Measurements from ENCODE around the gene C4BPB.

C4BPB gene

GRCh38 chr1:207059881-207060280 lies 28.8 kb upstream of the C4BPB start:
- DNase-seq (ENCODE audit: low read depth), result no peak

- no peak for DNase-seq (ENCODE audit: low read depth)
These were observed 28.1 kb upstream of the C4BPB start for GRCh38 chr1:207060596-207060995.

GRCh38 chr1:207062058-207062457 lies 26.6 kb upstream of the C4BPB start:
- no peak for DNase-seq (ENCODE audit: low read depth)

GRCh38 chr1:207063014-207063413 lies 25.6 kb upstream of the C4BPB start:
- no peak for DNase-seq (ENCODE audit: low read depth)

- no peak for DNase-seq (ENCODE audit: low read depth)
These were observed 24.1 kb upstream of the C4BPB start for GRCh38 chr1:207064561-207064960.

- DNase-seq (ENCODE audit: low read depth), result no peak
These were observed 21.5 kb upstream of the C4BPB start for GRCh38 chr1:207067185-207067584.

- DNase-seq (ENCODE audit: low read depth), result no peak
These were observed 21.0 kb upstream of the C4BPB start for GRCh38 chr1:207067665-207068064.

GRCh38 chr1:207069061-207069460 lies 19.6 kb upstream of the C4BPB start:
- DNase-seq (ENCODE audit: low read depth), result no peak

- no peak for DNase-seq (ENCODE audit: low read depth)
These were observed 18.7 kb upstream of the C4BPB start for GRCh38 chr1:207069858-207070506.

- DNase-seq (ENCODE audit: low read depth), result no peak
These were observed 17.8 kb upstream of the C4BPB start for GRCh38 chr1:207070811-207071210.

GRCh38 chr1:207071426-207071825 lies 17.2 kb upstream of the C4BPB start:
- no peak for DNase-seq (ENCODE audit: low read depth)

- no peak for DNase-seq (ENCODE audit: low read depth)
These were observed 16.4 kb upstream of the C4BPB start for GRCh38 chr1:207072233-207072632.

GRCh38 chr1:207073906-207074820 lies 14.5 kb upstream of the C4BPB start:
- DNase-seq (ENCODE audit: low read depth), result no peak

GRCh38 chr1:207076181-207076955 lies 12.3 kb upstream of the C4BPB start:
- no peak for DNase-seq (ENCODE audit: low read depth)

- no peak for DNase-seq (ENCODE audit: low read depth)
These were observed 11.6 kb upstream of the C4BPB start for GRCh38 chr1:207077012-207077411.

- peak; percentile 21 for DNase-seq (ENCODE audit: low read depth)
These were observed 10.9 kb upstream of the C4BPB start for GRCh38 chr1:207077470-207078377.

- no peak for DNase-seq (ENCODE audit: low read depth)
These were observed 10.0 kb upstream of the C4BPB start for GRCh38 chr1:207078578-207079132.

GRCh38 chr1:207079706-207080241 lies 8.9 kb upstream of the C4BPB start:
- DNase-seq (ENCODE audit: low read depth), result no peak

GRCh38 chr1:207081088-207081487 lies 7.6 kb upstream of the C4BPB start:
- no peak for DNase-seq (ENCODE audit: low read depth)

GRCh38 chr1:207081806-207082205 lies 6.9 kb upstream of the C4BPB start:
- DNase-seq (ENCODE audit: low read depth), result no peak

GRCh38 chr1:207084232-207084631 lies 4.4 kb upstream of the C4BPB start:
- DNase-seq (ENCODE audit: low read depth), result no peak

Data from activated T-cell treated with anti-CD3 and anti-CD28 coated beads for 48 hours (primary cell).